SK-N-DZ (cell line): ENCODE measurements around the gene AREG. TPM values are rescaled to one million over a fixed set of nuclear protein-coding genes. Genes with fewer than 3 reads are reported as not detected.
"Not testable (repeated sequence)": the region's sequence is repeated elsewhere in the genome, so short reads cannot be mapped to it uniquely, and the experiment has no call there.

Source experiments
- DNase-seq: peaks from one replicate; pipeline ENCODE4 v3.0.0-alpha.2; 2015; ENCODE audit warnings: low spot score
- polyA plus RNA-seq, 2 experiments: library from polyadenylated mRNA; depleted of rRNA; stranded (reverse); fragments of >200 nt; gene quantifications; 2 replicates each; pipeline ENCODE4 v1.2.3, GENCODE V29; 2014

AREG gene
- not detected in 2 replicates for polyA plus RNA-seq (2014; cell fraction: cytosol; rRNA removed)
- not detected in 2 replicates for polyA plus RNA-seq (2014; cell fraction: nucleus; rRNA removed)

GRCh38 chr4:74444891-74445642 lies at the start of gene AREG:
AREG (plus strand) TSS chr4:74445136; CDS start chr4:74445346, 210 bp downstream.
- DNase-seq = peak; percentile 3

GRCh38 chr4:74395633-74396032 lies 49.3 kb upstream of the AREG start:
- no peak for DNase-seq

GRCh38 chr4:74397748-74398426 lies 47.0 kb upstream of the AREG start:
- DNase-seq = no peak

- DNase-seq = not testable (repeated sequence)
Measured at GRCh38 chr4:74398894-74399589, 45.9 kb upstream of the AREG start.

- DNase-seq = no peak
Measured at GRCh38 chr4:74400395-74400794, 44.5 kb upstream of the AREG start.

GRCh38 chr4:74402692-74403456 lies 42.1 kb upstream of the AREG start:
- DNase-seq = no peak

GRCh38 chr4:74407891-74408290 lies 37.0 kb upstream of the AREG start:
- DNase-seq = no peak

GRCh38 chr4:74408639-74409038 lies 36.3 kb upstream of the AREG start:
- no peak for DNase-seq

- DNase-seq = no peak
Measured at GRCh38 chr4:74410272-74410671, 34.7 kb upstream of the AREG start.

- no peak for DNase-seq
Measured at GRCh38 chr4:74412225-74412624, 32.7 kb upstream of the AREG start.

- DNase-seq = no peak
Measured at GRCh38 chr4:74413265-74413664, 31.7 kb upstream of the AREG start.

GRCh38 chr4:74414149-74414809 lies 30.7 kb upstream of the AREG start:
- DNase-seq = no peak

GRCh38 chr4:74415602-74416300 lies 29.2 kb upstream of the AREG start:
- no peak for DNase-seq

- no peak for DNase-seq
Measured at GRCh38 chr4:74418063-74418670, 26.8 kb upstream of the AREG start.

- no peak for DNase-seq
Measured at GRCh38 chr4:74420863-74421262, 24.1 kb upstream of the AREG start.

GRCh38 chr4:74423104-74423503 lies 21.8 kb upstream of the AREG start:
- DNase-seq = no peak

GRCh38 chr4:74424111-74424510 lies 20.8 kb upstream of the AREG start:
- no peak for DNase-seq

GRCh38 chr4:74426101-74426500 lies 18.8 kb upstream of the AREG start:
- DNase-seq = no peak

GRCh38 chr4:74428276-74428675 lies 16.7 kb upstream of the AREG start:
- no peak for DNase-seq
